ENCODE results near the gene ATG2A. TPM values are rescaled to one million over a fixed set of nuclear protein-coding genes. Genes with fewer than 3 reads are reported as not detected.

ATG2A gene
- total and polyA plus RNA-seq, 9 of the 15 experiments (the other 6 are each of a cell fraction or from before 2014, with no cell fraction given), result 0.25 to 45.9 (median 5.2) TPM

DNA sequence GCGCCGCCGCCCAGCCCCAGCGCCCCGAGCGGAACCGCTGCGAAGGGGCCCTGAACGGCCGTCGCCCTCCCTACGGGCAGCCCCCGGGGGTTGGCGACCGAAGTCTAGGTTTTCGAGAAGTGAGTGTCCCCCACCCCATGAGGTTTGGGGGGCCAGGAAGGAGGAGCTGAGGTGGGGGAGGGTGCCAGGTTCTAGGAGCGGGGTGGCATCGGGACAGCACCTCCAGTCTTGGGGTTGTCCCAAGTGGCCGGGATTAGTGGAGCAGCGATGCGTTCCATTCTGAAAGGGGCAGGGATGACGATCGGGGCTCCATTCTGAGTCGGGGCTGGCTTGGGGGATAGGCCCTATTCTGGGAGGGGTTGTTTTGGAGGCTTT is 7.9 kb upstream of the ATG2A start (continued):
- TF ChIP-seq ELF1 (tag; IDR thresholded peaks at IDR 0.05) (no peak), ZNF696 (CRISPR knock-in tag; conservative IDR thresholded peaks at IDR 0.05) (no peak), NRF1 (conservative IDR thresholded peaks at IDR 0.05 in 1 of 2, IDR thresholded peaks at IDR 0.05 in 1 of 2) (peak in 1 of 2 experiments; percentile 19; a peak in 2 of 4 replicates), SNIP1 (IDR thresholded peaks at IDR 0.05; ENCODE audit: low read depth) (no peak), STAT6 (CRISPR knock-in tag; IDR thresholded peaks at IDR 0.05) (no peak), KDM2B (CRISPR knock-in tag; IDR thresholded peaks at IDR 0.05) (0 out of 2 replicates have a peak, but pooled peaks have one; percentile 2), CREB1 (IDR thresholded peaks at IDR 0.05) (no peak), CREB1 (CRISPR knock-in tag; IDR thresholded peaks at IDR 0.05) (no peak), BRD4 (IDR thresholded peaks at IDR 0.05) (no peak), ERF (CRISPR knock-in tag; IDR thresholded peaks at IDR 0.05) (no peak), NFE2 (IDR thresholded peaks at IDR 0.05; ENCODE audit: low read depth) (no peak), SAP30 (IDR thresholded peaks at IDR 0.05; ENCODE audit: borderline replicate concordance, insufficient read depth, low read depth, low read length, poor library complexity, severe bottlenecking) (peak; percentile 11), CBX8 (IDR thresholded peaks at IDR 0.05; ENCODE audit: borderline replicate concordance, extremely low read depth, low read depth, low read length, poor library complexity, severe bottlenecking) (no peak), NR2C1 (IDR thresholded peaks at IDR 0.05) (no peak), NR2C1 (tag; IDR thresholded peaks at IDR 0.05) (no peak), POLR2G (IDR thresholded peaks at IDR 0.05; ENCODE audit: low read depth, low read length) (peak; percentile 9; the same call in 1 of the 2 replicates), ZNF224 (CRISPR knock-in tag; IDR thresholded peaks at IDR 0.05) (no peak)
- TF ChIP-seq, protein P1, sequence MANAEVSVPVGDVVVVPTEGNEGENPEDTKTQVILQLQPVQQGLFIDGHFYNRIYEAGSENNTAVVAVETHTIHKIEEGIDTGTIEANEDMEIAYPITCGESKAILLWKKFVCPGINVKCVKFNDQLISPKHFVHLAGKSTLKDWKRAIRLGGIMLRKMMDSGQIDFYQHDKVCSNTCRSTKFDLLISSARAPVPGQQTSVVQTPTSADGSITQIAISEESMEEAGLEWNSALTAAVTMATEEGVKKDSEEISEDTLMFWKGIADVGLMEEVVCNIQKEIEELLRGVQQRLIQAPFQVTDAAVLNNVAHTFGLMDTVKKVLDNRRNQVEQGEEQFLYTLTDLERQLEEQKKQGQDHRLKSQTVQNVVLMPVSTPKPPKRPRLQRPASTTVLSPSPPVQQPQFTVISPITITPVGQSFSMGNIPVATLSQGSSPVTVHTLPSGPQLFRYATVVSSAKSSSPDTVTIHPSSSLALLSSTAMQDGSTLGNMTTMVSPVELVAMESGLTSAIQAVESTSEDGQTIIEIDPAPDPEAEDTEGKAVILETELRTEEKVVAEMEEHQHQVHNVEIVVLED (CRISPR knock-in tag; IDR thresholded peaks at IDR 0.05), result no peak
- TF ChIP-seq, protein P2, sequence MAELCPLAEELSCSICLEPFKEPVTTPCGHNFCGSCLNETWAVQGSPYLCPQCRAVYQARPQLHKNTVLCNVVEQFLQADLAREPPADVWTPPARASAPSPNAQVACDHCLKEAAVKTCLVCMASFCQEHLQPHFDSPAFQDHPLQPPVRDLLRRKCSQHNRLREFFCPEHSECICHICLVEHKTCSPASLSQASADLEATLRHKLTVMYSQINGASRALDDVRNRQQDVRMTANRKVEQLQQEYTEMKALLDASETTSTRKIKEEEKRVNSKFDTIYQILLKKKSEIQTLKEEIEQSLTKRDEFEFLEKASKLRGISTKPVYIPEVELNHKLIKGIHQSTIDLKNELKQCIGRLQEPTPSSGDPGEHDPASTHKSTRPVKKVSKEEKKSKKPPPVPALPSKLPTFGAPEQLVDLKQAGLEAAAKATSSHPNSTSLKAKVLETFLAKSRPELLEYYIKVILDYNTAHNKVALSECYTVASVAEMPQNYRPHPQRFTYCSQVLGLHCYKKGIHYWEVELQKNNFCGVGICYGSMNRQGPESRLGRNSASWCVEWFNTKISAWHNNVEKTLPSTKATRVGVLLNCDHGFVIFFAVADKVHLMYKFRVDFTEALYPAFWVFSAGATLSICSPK (IDR thresholded peaks at IDR 0.05; ENCODE audit: borderline replicate concordance), result no peak
- TF ChIP-seq, protein P3, sequence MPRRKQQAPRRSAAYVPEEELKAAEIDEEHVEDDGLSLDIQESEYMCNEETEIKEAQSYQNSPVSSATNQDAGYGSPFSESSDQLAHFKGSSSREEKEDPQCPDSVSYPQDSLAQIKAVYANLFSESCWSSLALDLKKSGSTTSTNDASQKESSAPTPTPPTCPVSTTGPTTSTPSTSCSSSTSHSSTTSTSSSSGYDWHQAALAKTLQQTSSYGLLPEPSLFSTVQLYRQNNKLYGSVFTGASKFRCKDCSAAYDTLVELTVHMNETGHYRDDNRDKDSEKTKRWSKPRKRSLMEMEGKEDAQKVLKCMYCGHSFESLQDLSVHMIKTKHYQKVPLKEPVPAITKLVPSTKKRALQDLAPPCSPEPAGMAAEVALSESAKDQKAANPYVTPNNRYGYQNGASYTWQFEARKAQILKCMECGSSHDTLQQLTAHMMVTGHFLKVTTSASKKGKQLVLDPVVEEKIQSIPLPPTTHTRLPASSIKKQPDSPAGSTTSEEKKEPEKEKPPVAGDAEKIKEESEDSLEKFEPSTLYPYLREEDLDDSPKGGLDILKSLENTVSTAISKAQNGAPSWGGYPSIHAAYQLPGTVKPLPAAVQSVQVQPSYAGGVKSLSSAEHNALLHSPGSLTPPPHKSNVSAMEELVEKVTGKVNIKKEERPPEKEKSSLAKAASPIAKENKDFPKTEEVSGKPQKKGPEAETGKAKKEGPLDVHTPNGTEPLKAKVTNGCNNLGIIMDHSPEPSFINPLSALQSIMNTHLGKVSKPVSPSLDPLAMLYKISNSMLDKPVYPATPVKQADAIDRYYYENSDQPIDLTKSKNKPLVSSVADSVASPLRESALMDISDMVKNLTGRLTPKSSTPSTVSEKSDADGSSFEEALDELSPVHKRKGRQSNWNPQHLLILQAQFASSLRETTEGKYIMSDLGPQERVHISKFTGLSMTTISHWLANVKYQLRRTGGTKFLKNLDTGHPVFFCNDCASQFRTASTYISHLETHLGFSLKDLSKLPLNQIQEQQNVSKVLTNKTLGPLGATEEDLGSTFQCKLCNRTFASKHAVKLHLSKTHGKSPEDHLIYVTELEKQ (CRISPR knock-in tag; IDR thresholded peaks at IDR 0.05), result no peak

Data from K562 (cell line).